Left forelimb (tissue), 1 donor: ENCODE data around the gene AQP1.
A peak's percentile ranks its signal among the peaks of the same experiment; 100 is the strongest.

Source experiments
- DNase-seq: peaks from one replicate; pipeline ENCODE4 v3.0.0-alpha.2; 2018; ENCODE audit warnings: low spot score

Gene AQP1

GRCh38 chr7:30911561-30911969, at the start of gene AQP1:
Gene AQP1, plus strand, starts transcription at chr7:30911853. Its CDS starts 57 bp downstream, at chr7:30911910.
- DNase-seq: peak; percentile 90

DNA sequence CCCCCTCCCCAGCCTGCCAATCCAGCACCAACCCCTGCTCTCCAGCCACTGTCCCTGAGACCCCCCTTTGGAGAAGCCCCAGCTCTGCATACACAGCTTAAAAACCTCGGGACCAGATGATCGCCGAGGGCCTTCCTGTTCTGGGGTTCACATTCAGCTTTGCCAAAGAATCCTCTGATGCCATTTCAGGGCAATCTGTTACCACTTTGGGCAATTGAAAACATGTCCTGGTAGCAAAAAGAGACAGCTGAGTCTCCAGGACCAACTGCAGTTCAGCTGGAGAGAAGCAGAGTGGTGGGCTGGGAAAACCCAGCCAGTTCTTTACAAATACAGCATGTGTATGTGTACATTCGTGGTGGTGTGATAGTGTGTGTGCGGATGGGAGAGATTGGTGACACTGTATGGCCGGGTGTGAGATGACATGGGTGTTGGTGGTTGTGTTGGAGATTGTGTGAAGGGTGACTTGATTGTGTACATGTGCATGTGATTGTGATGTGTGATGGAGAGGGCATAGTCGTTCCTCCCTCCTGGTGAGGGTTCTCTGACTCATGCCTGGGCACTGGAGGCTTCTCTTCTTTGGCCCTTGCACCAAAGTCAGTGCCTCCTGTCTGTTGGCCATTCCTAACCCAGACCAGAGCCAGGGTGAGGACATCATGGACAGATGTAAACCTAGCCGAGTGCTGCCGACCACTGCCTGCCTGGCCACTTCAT, 48.5 kb upstream of the AQP1 start:
- DNase-seq: no peak

DNA sequence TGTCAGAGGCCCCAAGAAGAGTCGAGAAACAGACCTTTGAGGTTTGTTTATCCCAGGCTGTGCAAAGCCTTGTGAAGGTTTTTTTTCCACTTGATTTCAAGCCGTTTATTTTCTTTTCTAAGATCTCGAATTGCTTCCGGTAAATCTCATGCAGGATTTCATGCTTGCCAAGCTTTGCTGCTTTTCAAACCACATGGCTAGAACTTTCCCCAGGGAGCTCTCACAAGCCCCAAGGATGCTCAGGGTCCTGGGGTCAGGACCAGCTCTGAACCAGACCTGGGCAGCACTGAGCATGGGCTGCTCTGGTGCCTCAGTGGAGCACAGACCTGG, 48.0 kb upstream of the AQP1 start:
- no peak for DNase-seq

GRCh38 chr7:30864101-30864500, 47.6 kb upstream of the AQP1 start:
- DNase-seq: no peak

GRCh38 chr7:30865076-30865475, 46.6 kb upstream of the AQP1 start:
- no peak for DNase-seq

DNA sequence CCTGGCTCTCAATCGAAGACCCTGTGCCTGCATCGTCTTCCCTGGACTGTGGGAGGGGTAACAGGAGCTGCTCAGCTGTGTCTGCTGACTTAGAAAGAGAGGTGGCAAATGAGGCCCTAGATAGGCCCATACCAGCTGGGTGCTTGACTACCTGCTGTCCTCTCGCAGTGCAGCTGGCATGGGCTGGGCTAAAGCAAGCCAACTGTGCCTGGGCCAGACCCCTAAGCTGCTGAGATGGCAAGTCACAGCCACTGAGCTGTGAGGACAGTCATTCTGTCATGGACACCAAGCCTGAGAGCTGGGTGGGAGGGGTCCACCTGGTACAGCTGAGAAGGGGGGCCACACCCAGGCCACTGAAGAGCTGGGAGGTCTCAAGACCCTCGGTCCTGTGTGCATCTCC, 45.8 kb upstream of the AQP1 start:
- DNase-seq: no peak

- no peak for DNase-seq
These were observed 44.7 kb upstream of the AQP1 start for GRCh38 chr7:30866939-30867338.

- DNase-seq: no peak
These were observed 44.2 kb upstream of the AQP1 start for GRCh38 chr7:30867483-30867882.

- no peak for DNase-seq
These were observed 41.6 kb upstream of the AQP1 start for GRCh38 chr7:30869794-30870611.

GRCh38 chr7:30870821-30871518, 40.7 kb upstream of the AQP1 start:
- no peak for DNase-seq

- DNase-seq: no peak
These were observed 40.0 kb upstream of the AQP1 start for GRCh38 chr7:30871655-30872054.

- no peak for DNase-seq
These were observed 38.4 kb upstream of the AQP1 start for GRCh38 chr7:30873207-30873606.

GRCh38 chr7:30873656-30874055, 38.0 kb upstream of the AQP1 start:
- no peak for DNase-seq

- no peak for DNase-seq
These were observed 36.9 kb upstream of the AQP1 start for GRCh38 chr7:30874656-30875302.

DNA sequence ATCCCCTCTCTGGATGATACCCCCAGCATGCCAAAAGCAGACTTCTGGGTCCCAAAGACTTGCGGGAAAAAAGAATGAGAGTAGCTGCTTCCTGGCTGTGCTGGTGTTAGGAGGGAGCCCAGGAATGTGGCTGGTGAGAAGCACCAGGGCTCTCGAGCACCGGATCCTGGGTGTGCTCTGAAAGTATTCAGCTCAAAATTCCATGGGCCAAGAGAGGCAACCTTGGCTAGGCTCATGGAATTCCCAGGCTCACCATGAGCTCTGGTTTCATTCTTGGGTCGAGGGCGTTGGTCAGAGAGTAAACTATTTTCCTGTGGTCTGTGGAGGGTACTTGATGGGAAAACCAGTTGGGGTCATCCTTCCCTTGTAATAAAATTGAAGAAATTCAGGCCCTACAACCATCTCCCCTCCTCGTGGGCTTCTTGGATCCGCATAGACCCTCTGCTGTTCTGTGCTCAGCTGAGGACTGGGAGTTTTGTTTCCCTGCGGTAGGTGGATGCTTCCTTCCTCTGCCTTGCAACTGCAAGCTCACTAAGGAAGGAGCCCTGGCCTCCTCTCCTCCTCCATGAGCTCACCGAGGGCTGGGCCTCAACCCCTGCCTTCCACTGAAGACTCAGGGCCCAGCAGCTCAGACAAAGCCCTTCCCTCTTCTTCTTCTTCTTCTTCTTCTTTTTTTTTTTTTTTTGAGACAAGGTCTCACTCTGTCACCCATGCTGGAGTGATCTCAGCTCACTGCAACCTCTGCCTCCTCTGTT, 34.5 kb upstream of the AQP1 start:
- no peak for DNase-seq

DNA sequence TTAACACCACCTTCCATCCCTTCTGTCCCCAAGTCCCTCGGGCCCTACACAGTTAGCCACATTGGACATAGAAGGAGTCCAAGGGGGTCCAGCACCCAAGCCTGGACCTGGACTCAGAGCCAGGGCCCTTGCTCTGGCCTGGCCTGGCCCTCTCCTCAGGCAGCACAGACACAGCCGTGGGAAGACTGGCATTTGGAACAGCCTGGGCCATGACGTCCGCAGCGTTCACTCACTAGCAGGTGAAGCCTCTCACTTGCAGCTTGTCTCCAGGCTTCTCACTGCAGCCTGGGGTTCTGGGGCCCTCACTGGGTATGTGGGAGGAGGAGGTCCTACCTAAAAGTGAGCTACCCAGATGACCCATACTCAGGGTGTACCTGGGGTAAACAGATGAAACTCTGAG, 33.7 kb upstream of the AQP1 start:
- DNase-seq: no peak

DNA sequence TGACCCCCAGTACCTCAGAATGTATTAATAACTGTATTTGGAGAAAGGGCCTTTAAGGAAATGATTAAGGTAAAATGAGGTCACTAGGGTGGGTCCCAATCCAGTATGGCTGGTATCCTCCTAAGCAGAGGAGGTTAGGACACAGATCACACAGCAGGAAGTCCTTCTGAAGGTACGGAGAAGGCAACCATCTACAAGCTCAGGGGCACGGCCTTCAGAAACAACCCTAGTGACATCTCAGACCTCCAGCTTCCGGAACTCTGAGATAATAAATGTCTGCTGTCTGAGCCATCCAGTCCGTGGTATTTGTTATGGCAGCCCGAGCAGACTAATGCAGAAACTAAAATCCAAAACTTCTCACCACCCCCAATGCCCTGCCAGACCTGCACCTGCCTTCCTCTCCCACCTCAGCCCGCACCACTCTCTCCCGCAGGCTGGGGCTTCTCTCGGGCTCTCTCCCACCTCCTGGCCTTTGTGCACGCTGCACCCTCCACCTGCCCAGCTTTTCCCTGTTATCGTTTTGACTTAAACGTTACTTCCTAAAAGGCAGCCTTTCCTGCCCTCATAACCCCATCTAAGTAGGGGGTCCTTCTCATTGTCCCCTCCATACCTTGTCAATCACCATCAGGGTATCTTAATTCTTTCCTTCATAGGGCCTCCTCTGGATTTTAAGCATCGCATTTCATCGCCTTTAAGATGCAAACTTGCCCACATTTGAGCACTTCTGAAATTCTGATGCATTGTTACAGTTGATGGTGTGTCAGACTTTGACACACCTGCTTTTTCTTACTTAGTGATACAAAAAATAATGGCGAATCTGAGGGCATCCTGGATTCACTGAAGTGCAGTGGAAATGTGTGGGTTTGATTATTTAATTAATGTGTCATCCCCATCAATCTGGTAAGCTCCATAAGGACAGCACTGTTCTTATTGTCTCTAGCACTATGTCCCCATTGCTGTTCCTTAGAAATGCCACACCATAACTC, 32.2 kb upstream of the AQP1 start:
- DNase-seq: no peak

DNA sequence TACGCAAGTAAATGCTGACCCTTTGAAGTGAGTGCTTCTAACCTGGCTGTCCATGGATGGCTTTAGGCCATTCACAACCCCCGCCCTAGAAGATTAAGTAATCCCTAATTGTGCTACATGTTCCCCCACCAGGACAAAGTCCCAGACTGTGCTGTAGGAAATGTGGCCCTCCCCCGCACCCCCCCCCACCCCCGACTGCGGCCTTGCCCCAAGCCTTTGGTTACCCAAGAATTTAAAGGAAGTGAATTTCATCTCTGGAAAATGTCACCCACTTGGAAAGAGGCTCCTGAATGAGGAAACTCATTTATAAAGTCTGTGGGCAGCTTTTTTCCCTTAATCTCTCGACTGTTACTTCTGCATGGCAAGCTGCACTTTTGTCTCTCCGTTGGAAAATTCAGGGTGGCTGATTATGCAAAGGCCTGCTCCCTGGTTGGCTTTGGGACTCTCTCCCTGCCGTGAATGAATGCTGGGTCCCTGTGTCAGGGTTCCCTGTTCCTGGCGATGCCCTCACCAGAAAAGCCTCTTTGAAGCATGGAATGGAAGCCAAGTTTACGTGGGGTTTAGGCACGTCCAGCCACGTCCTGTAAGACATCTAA, 31.4 kb upstream of the AQP1 start:
- DNase-seq: no peak

- no peak for DNase-seq
These were observed 30.7 kb upstream of the AQP1 start for GRCh38 chr7:30880941-30881340.

- no peak for DNase-seq
These were observed 30.2 kb upstream of the AQP1 start for GRCh38 chr7:30881448-30881847.
